ENCODE results near the gene SLC38A10.

Gene SLC38A10

DNA sequence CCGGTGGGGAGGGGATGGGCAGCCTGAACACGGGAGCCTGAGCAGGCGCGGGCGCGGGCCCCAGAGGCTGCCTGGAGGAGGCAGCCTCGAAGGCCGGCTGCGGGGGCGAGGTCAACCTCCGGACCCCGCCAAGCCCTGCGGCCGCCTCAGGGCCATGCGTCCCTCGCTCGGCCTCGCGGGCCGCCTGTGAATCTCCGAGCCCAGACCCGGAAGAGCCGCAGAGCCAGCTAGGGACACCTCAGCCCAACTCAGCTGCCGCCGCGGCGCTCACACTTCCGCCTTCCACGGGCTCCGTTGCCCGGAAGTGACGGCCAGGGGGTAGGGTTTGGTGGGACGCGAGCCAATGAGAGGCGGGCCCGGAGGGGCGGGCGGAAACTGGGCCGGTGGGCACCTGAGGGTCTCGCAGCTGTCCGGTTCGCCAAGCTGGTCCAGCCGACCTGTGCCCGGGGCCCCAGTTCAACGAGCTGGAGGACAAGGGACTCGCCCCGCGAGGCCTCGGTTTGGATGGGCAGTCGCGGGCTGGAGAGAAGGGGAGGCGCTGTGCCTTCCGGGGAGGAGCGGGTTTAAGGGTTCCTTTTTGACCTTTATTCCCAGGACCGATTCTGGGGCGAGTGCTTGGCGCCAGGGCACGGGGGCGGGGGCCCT, at the start of gene SLC38A10:
Gene SLC38A10, minus strand, starts transcription at position 277 of the 645 bp plus-strand sequence. CDS start 386 bp downstream, outside the sequence.
- peak; percentile 88 for DNase-seq

DNA sequence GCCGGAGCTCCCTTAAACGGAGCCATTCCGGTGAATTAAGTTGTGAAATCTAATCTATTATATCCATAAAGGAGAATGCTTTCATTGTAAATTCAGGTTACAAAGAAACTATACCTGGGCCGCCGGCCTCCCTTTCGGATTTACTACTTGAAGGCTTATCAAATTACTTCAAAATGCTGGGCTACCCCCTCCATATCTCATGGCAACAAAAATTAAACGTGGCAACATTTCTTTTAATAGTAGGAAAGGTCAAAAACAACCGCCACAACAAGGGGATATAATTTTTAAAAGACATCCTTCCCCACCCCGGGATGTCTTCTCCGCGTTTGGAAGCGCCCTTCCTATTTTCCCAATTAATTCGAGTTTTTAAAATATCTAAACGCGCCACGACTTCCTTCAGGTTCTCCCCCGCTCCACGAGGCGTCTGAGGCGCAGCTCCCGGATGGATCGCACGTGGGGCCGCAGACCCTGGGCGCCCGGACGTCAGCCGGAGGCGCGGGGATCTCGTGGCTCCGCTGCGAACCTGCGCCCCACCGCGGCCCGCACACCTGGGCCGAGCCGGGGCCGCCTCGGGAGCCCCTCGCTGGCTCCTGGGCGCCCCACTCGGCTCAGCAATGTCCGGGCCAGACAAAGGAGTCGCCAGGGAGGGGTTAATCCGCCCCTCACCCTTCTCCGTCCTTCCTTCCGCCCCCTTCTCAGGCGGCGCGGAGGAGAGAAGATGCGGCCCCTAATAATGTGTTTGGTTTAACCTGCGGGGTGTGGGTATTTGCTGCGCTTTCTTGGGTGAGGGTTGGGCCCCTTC, 47.4 kb upstream of the SLC38A10 start:
- DNase-seq = no peak

DNA sequence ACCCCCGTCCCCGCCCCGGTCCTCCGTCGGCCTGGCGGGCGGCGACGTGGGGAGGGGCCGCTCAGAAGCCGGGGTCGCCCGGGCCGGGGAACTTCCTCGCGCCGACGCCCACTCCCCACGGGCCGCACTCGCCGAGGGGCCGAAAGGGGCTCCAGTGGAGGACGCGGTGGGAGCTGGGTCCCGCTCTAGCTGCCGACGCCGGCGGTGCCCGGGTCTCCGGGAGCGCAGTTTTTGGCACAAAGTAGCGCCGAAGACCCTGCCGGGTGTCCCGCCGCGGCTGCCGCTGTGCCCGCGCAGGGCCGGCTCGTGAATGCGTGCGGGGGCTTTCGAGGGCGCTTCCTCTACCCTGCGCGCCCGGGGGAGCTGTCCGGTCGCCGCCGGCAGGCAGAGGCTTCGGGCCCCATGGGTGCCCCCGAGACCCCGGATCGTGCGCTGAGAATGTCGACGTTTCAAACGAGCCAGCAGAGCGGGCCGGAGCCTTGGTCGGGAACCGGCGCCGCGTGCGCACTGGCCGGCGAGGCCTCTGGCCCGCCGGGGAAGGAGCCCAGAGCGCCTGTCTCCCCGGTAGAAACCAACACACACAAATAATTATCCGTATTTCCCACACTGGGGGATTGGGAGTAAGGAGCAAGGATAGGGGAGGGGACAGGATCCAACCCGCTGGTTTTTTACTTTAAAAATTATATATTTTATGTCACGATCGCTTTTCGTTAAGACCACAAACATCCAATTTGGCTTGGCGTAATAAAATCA, 46.6 kb upstream of the SLC38A10 start:
- no peak for DNase-seq

GRCh38 chr17:81340607-81341515, 45.8 kb upstream of the SLC38A10 start:
- DNase-seq = no peak

GRCh38 chr17:81339534-81340296, 44.6 kb upstream of the SLC38A10 start:
- DNase-seq = no peak

- DNase-seq = no peak
Observed at GRCh38 chr17:81339191-81339533, 44.1 kb upstream of the SLC38A10 start.

DNA sequence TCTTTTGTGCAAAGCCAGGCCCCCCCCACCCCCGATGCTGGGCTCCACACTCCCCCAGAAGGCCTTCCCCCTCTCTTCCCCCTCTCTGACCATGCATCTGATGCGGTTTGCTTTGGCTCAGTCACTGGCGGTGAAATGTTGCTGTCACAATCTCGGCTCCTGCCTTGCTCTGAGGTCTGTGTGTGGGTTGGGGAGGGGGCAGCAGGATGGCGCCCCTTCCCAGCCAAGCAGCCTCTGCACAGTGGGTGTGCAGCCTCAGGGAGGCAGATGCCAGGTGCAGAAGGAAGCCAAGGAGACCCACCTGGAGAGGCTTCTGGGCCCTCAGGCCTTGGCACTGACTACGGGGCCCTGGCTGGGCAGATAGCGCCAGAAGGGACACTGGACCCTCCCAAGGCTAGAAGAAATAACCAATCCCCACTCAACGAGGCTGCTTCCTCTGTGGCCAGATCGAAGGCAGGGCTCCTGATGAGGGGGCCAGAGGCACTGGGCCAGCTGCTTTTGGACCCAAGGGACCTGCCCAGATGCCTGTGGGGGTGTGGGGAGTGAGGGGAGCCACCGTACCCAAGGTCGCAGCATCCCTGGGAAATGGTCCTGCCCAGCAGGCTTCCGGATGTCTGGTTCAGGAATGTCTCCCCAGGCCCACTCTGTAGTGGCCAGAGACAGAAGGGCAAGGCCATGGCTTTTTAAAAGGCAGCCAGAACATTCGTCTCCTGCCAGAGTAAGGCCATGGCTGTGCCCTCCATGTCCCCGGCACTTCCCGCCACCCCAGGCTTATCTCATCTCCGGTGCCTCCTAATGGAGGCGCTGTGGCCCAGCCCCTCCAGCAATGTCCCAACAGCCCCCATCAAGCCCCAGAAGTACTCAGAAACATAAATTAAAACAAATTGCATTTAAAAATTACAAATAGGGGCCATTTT, 43.4 kb upstream of the SLC38A10 start:
- DNase-seq = no peak

- no peak for DNase-seq
Observed at GRCh38 chr17:81337476-81337879, 42.4 kb upstream of the SLC38A10 start.

DNA sequence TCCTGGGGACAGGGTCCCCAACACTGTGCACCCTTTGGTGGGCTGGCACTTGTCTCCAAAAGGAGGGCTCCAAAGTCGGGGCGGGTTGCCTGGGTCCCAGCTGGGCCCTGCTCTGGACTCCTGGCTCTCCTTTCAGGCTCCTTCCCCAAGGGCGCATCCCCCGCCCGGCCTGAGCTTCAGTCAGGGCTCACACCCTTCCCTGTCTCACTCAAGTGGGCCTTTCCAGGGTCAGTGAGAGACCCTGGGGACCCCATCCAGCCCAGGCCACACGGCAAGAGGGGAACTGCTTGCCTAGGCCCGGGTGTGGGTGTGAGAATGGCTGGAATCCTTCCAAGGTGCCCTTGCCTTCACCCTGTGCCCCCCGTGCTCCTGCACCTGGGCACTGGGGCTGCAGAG, 41.8 kb upstream of the SLC38A10 start:
- DNase-seq = no peak

GRCh38 chr17:81336296-81336929, 41.3 kb upstream of the SLC38A10 start:
- DNase-seq = no peak

DNA sequence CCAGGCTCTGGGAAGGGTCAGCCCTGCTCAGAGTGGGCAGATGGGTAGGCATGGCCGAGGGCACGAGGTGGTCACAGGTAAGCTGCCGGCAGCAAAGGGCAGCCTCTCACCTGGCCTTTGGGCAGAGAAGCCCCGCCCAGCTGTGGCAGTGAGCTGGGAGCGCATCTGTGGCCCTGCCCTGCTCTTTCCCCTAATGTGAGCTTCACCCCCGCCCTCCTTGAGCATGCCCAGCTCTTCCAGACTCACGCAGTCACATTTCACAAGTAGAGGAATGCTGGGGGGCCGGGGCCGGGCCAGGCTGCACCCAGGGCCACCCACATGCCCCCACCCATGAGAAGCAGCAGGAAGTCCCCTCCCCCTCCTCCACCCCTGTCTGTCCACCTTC, 40.7 kb upstream of the SLC38A10 start:
- DNase-seq = no peak

DNA sequence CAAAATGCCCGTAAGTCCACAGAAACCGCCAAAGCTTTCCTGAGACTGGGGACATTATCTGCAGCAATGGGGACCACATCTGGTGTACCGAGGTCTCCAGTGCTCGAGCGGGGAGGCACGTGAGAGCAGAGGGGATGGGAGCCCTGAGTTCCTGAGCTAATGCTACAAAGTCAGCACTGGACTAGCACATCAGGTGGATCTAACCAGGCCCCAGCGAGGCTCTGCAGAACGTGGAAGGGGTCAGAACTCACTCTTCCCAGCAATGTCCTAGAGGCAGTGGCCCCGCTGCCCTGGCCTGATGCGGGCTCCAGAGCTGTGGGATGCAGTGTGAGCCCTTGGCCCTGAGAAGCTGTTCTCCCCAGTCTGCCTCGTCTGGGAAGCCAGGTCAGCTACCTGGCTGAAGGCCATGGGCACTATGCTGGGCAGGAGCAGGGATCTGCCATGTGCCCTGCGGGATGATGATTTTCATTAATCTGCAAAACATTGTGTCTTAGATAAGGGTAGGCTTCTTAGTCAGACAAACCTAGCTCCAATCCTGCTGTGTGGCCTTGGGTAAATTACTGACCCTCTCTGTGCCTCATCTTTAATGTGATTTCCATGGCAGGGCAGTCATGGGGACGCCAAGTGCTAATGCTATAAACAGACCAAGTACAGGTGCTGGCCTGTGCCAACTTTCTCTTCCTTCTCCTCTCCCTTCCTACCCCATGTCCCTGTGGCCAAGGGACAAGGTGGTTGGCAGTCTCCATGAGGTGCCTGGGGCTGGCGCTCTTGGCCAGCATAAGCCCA, 40.1 kb upstream of the SLC38A10 start:
- DNase-seq = no peak

DNA sequence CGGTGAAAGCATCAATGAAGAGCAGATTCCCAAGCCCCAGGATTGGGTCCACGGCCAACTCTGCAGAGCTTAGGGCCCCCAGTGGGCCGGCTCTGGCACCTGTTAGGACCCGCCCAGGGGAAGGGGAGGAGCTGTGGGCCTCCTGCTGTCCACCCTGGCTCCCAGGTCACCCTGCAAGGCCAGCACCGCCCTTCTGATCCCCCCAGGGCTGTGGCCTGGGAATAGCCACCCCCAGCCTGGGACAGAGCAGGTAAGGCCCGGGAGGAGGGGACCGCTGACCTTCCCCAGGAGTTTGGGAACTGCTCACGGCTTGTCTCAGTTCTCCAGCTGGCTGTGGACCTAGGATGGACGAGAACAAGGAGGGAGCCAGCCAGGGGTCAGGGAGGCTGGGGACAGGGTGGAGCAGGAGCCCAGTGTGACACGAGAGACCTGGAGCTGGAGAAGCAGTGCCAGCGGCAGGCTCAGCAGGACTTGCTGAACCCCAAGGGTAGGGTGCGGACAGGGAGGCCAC, 39.3 kb upstream of the SLC38A10 start:
- DNase-seq = no peak

- no peak for DNase-seq
Observed at GRCh38 chr17:81333616-81334368, 38.7 kb upstream of the SLC38A10 start.

GRCh38 chr17:81332914-81333528, 37.9 kb upstream of the SLC38A10 start:
- DNase-seq = no peak

- no peak for DNase-seq
Observed at GRCh38 chr17:81332118-81332834, 37.2 kb upstream of the SLC38A10 start.

- DNase-seq = no peak
Observed at GRCh38 chr17:81331527-81332043, 36.5 kb upstream of the SLC38A10 start.
